Measurements from ENCODE around the gene SLN.

The SLN gene

GRCh38 chr11:107708792-107709191 is 3.1 kb downstream of the SLN start:
- no peak overlapping the region for H3K4me3 ChIP-seq (replicated peaks; ENCODE audit: insufficient read depth, low read length)
- TF ChIP-seq REST (IDR thresholded peaks at IDR 0.05; ENCODE audit: insufficient replicate concordance, low read depth) (no peak), GABPA (IDR thresholded peaks at IDR 0.05; ENCODE audit: low read depth) (no peak), SPI1 (IDR thresholded peaks at IDR 0.05; ENCODE audit: borderline replicate concordance, low read depth) (no peak)
- TF ChIP-seq, protein P1, sequence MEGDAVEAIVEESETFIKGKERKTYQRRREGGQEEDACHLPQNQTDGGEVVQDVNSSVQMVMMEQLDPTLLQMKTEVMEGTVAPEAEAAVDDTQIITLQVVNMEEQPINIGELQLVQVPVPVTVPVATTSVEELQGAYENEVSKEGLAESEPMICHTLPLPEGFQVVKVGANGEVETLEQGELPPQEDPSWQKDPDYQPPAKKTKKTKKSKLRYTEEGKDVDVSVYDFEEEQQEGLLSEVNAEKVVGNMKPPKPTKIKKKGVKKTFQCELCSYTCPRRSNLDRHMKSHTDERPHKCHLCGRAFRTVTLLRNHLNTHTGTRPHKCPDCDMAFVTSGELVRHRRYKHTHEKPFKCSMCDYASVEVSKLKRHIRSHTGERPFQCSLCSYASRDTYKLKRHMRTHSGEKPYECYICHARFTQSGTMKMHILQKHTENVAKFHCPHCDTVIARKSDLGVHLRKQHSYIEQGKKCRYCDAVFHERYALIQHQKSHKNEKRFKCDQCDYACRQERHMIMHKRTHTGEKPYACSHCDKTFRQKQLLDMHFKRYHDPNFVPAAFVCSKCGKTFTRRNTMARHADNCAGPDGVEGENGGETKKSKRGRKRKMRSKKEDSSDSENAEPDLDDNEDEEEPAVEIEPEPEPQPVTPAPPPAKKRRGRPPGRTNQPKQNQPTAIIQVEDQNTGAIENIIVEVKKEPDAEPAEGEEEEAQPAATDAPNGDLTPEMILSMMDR (IDR thresholded peaks at IDR 0.05; ENCODE audit: insufficient read depth, low read length), result no peak
- H3K27me3 ChIP-seq (ENCODE audit: insufficient read depth, poor library complexity, severe bottlenecking), result peaks cover 2% of the 10 kb centered on the region
- no peak overlapping the region for H3K27ac ChIP-seq (replicated peaks)
- no peak for DNase-seq (ENCODE audit: low read depth in 1 of 2, low spot score in 1 of 2)

GRCh38 chr11:107707807-107708206 is 4.0 kb downstream of the SLN start:
- Histone ChIP-seq H3K27ac (replicated peaks) (no peak overlapping the region), H3K27me3 (ENCODE audit: insufficient read depth, poor library complexity, severe bottlenecking) (peaks cover 2% of the 10 kb centered on the region), H3K4me3 (replicated peaks; ENCODE audit: insufficient read depth, low read length) (no peak overlapping the region)
- TF ChIP-seq POLR2AphosphoS5 (IDR thresholded peaks at IDR 0.05; ENCODE audit: low read depth) (no peak), GABPA (IDR thresholded peaks at IDR 0.05; ENCODE audit: low read depth) (no peak), REST (IDR thresholded peaks at IDR 0.05; ENCODE audit: insufficient replicate concordance, low read depth) (no peak), SPI1 (IDR thresholded peaks at IDR 0.05; ENCODE audit: borderline replicate concordance, low read depth) (no peak)
- no peak for DNase-seq (ENCODE audit: low read depth in 1 of 2, low spot score in 1 of 2)

GRCh38 chr11:107707215-107707671 is 4.6 kb downstream of the SLN start:
- H3K4me3 ChIP-seq (replicated peaks; ENCODE audit: insufficient read depth, low read length), result no peak overlapping the region
- peaks cover 2% of the 10 kb centered on the region for H3K27me3 ChIP-seq (ENCODE audit: insufficient read depth, poor library complexity, severe bottlenecking)
- no peak overlapping the region for H3K27ac ChIP-seq (replicated peaks)
- no peak for DNase-seq (ENCODE audit: low read depth in 1 of 2, low spot score in 1 of 2)
- TF ChIP-seq, protein P1 (IDR thresholded peaks at IDR 0.05; ENCODE audit: insufficient read depth, low read length), result no peak
- no peak for TF ChIP-seq GABPA (IDR thresholded peaks at IDR 0.05; ENCODE audit: low read depth)
- TF ChIP-seq REST (IDR thresholded peaks at IDR 0.05; ENCODE audit: insufficient replicate concordance, low read depth), result no peak
- TF ChIP-seq POLR2AphosphoS5 (IDR thresholded peaks at IDR 0.05; ENCODE audit: low read depth), result no peak
- TF ChIP-seq SPI1 (IDR thresholded peaks at IDR 0.05; ENCODE audit: borderline replicate concordance, low read depth), result no peak
